CD4-positive, alpha-beta T cell (primary cell): ENCODE data around the gene REEP6. TPM values are rescaled to one million over a fixed set of nuclear protein-coding genes. Genes with fewer than 3 reads are reported as not detected.

Experiments used
- ATAC-seq: fragments of 200-7000 bp; cut with Tn5 transposase; one replicate; pipeline ENCODE4 v1.10.0; 2022; ENCODE audit warnings: mild to moderate bottlenecking; ENCODE audit not compliant: poor library complexity
- CTCF ChIA-PET: fragments of 350-600 bp; sonication (Branson Sonifier 250); formaldehyde crosslinking; loops from one replicate; lab custom pipeline; 2021; ENCODE audit warnings: antibody characterized with exemption, inconsistent platforms; lab: Charles Lee
- POLR2A ChIA-PET: fragments of 350-600 bp; sonication (Branson Sonifier 250); formaldehyde crosslinking; loops from one replicate; lab custom pipeline; 2021; ENCODE audit warnings: antibody characterized with exemption, inconsistent platforms; lab: Charles Lee
- DNase-seq, 14 experiments: peaks; one replicate each; pipeline ENCODE4 v3.0.0-alpha.2; 2013 to 2020; ENCODE audit warnings: mixed read lengths in 2 of 14
- H3K27ac ChIP-seq, 2 donors: one replicate each; pipeline versions ENCODE4 v1.5.1 to v1.7.0; 2013; ENCODE audit warnings: low read length in 2 of 2, low read depth in 1 of 2, mild to moderate bottlenecking in 1 of 2
- H3K27me3 ChIP-seq, 2 experiments: 1 replicate in 1 of 2; 2 replicates in 1 of 2; pipeline versions ENCODE4 v1.6.1 to v1.7.0; 2013; ENCODE audit warnings: low read length in 2 of 2, control low read depth in 1 of 2, mild to moderate bottlenecking in 1 of 2, moderate library complexity in 1 of 2; ENCODE audit not compliant: insufficient read depth in 2 of 2, control insufficient read depth in 1 of 2
- H3K36me3 ChIP-seq: one replicate; pipeline ENCODE4 v1.6.1; 2013; ENCODE audit warnings: low read length, control low read depth; ENCODE audit not compliant: insufficient read depth
- H3K4me1 ChIP-seq: one replicate; pipeline ENCODE4 v1.6.1; 2013; ENCODE audit warnings: low read length, control low read depth; ENCODE audit not compliant: insufficient read depth
- H3K4me3 ChIP-seq: one replicate; pipeline ENCODE4 v1.5.1; 2013; ENCODE audit warnings: mild to moderate bottlenecking, low read length, moderate library complexity
- H3K9me3 ChIP-seq, 2 experiments: 1 replicate in 1 of 2; 2 replicates in 1 of 2; pipeline versions ENCODE4 v1.6.1 to v1.7.0; 2013; ENCODE audit warnings: low read length in 2 of 2, mild to moderate bottlenecking in 2 of 2, control low read depth in 1 of 2, moderate library complexity in 1 of 2; ENCODE audit not compliant: control insufficient read depth in 1 of 2, insufficient read depth in 1 of 2
- H3K27ac Mint-ChIP-seq: one replicate; pipeline ENCODE4 v1.8.0; 2020; ENCODE audit warnings: mixed read lengths
- H3K27me3 Mint-ChIP-seq: one replicate; pipeline ENCODE4 v1.8.0; 2021; ENCODE audit warnings: mixed read lengths
- H3K36me3 Mint-ChIP-seq: one replicate; pipeline ENCODE4 v1.8.0; 2021; ENCODE audit warnings: low read depth, mixed read lengths
- H3K4me1 Mint-ChIP-seq: one replicate; pipeline ENCODE4 v1.8.0; 2021; ENCODE audit warnings: low read depth, mixed read lengths
- H3K4me3 Mint-ChIP-seq: one replicate; pipeline ENCODE4 v1.8.0; 2020; ENCODE audit warnings: mild to moderate bottlenecking, mixed read lengths
- H3K9me3 Mint-ChIP-seq: one replicate; pipeline ENCODE4 v1.8.0; 2020; ENCODE audit warnings: mixed read lengths
- intact Hi-C, 2 experiments: fragments of 100-400 bp; cut with DNase I in 1 of 2; cut with micrococcal nuclease in 1 of 2; formaldehyde crosslinking; loops; one replicate each; pipeline versions ENCODE4 v1.15.1 to v1.9.0; 2023 to 2025; cut with DNase I, micrococcal nuclease
- total RNA-seq, 174 experiments: library from RNA in 2 of 174; stranded (reverse) in 2 of 174; gene quantifications; one replicate each; pipeline ENCODE4 v1.2.3 and lab custom pipeline; 2021 to 2026
- TF ChIP-seq, protein P1 (sequence below): fragments of 200-600 bp; IDR thresholded peaks from one replicate; pipeline ENCODE4 v1.8.0; 2022; ENCODE audit warnings: antibody characterized with exemption, mild to moderate bottlenecking

Gene REEP6
- total RNA-seq, 2 experiments from 2014 or later: 2.2 to 2.8 TPM

DNA sequence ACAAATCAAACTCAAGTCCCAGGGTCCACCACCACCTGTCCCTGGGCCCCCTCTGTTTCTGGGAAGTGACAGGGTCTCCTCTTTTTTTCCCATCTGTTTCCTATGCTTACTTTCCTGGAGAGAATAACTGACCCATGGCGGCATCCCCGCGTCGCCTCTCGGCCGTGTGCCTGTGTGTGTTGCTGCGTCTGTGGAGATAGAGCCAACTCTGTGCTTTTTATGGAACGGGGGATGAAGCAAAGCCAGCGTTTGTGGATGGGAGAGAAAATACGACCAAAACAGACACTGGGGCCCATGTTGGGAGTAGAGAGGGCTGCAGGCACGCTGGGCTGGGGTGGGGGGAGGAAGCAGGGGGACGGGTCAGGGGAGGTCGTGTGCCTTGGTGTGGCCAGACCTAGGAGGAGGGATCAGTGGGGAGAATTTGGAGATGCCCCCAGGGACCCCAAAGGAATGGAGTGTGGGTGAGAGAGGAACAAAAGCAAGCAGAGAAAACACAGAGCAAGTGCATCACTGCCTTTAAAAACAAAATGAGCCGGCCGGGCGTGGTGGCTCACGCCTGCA lies 49.5 kb downstream of the REEP6 start:
- TF ChIP-seq, protein P1, sequence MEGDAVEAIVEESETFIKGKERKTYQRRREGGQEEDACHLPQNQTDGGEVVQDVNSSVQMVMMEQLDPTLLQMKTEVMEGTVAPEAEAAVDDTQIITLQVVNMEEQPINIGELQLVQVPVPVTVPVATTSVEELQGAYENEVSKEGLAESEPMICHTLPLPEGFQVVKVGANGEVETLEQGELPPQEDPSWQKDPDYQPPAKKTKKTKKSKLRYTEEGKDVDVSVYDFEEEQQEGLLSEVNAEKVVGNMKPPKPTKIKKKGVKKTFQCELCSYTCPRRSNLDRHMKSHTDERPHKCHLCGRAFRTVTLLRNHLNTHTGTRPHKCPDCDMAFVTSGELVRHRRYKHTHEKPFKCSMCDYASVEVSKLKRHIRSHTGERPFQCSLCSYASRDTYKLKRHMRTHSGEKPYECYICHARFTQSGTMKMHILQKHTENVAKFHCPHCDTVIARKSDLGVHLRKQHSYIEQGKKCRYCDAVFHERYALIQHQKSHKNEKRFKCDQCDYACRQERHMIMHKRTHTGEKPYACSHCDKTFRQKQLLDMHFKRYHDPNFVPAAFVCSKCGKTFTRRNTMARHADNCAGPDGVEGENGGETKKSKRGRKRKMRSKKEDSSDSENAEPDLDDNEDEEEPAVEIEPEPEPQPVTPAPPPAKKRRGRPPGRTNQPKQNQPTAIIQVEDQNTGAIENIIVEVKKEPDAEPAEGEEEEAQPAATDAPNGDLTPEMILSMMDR: no peak
- H3K36me3 ChIP-seq: no peaks in the 10 kb centered on the region
- Mint-ChIP-seq H3K4me3 (no peak overlapping the region), H3K27ac (no peak overlapping the region), H3K36me3 (no peaks in the 10 kb centered on the region), H3K9me3 (no peaks in the 10 kb centered on the region), H3K27me3 (peaks cover 35% of the 10 kb centered on the region), H3K4me1 (no peaks in the 10 kb centered on the region)
- peaks cover 0 to 6% of the 10 kb centered on the region in 2 experiments for H3K9me3 ChIP-seq
- ATAC-seq (no peak), DNase-seq (no peak)
- POLR2A ChIA-PET: no interaction called here
- peaks cover 5% of the 10 kb centered on the region for H3K4me1 ChIP-seq
- no peak overlapping the region for H3K27ac ChIP-seq
- H3K4me3 ChIP-seq: no peak overlapping the region
- intact Hi-C loops: loop anchor here (10.0 kb wide), 3 partner anchors 134 to 284 kb away; no protein-coding TSS in a partner anchor
- H3K27me3 ChIP-seq: peaks cover 19 to 27% of the 10 kb centered on the region in 2 experiments
- CTCF ChIA-PET: no interaction called here

Other genes with a start within 250 kb of the REEP6 start
- 10 to 100 TPM; 77.6 to 92.6 TPM for gene ATP5F1D, start 249.4 kb upstream of the REEP6 start, total RNA-seq
- 100 to 1,000 TPM; 214 to 228 TPM for gene MIDN, start 242.6 kb upstream of the REEP6 start, total RNA-seq
- 100 to 1,000 TPM; 614 to 628 TPM for gene CIRBP, start 221.8 kb upstream of the REEP6 start, total RNA-seq
- 10 to 100 TPM; 32.0 to 38.3 TPM for gene FAM174C, start 215.7 kb upstream of the REEP6 start, total RNA-seq
- not detected for gene EFNA2, start 205.3 kb upstream of the REEP6 start, total RNA-seq
- 10 to 100 TPM; 40.0 to 42.6 TPM for gene NDUFS7, start 107.3 kb upstream of the REEP6 start, total RNA-seq
- gene GAMT, start 89.6 kb upstream of the REEP6 start, total RNA-seq: 10 to 100 TPM; 11.0 to 13.0 TPM
- 100 to 1,000 TPM; 128 to 133 TPM for gene DAZAP1, start 83.6 kb upstream of the REEP6 start, total RNA-seq
- 1,000 to 10,000 TPM; 2,193 to 2,200 TPM for gene RPS15, start 52.8 kb upstream of the REEP6 start, total RNA-seq
- under 1 TPM; 0.20 to 0.30 TPM for gene APC2, start 41.1 kb upstream of the REEP6 start, total RNA-seq
- 10 to 100 TPM; 14.9 to 15.8 TPM for gene C19orf25, start 12.0 kb upstream of the REEP6 start, total RNA-seq
- 1 to 10 TPM; 4.2 to 5.2 TPM for gene PCSK4, start 831 bp upstream of the REEP6 start, total RNA-seq
- 1 to 10 TPM; 4.3 to 5.7 TPM for gene ADAMTSL5, start 21.8 kb downstream of the REEP6 start, total RNA-seq
- gene PLK5, start 32.9 kb downstream of the REEP6 start, total RNA-seq: under 1 TPM in 1 of 2 experiments, not detected in 1; 0.14 TPM
- gene MEX3D, start 77.1 kb downstream of the REEP6 start, total RNA-seq: 1 to 10 TPM; 1.6 to 2.3 TPM
- 10 to 100 TPM; 34.3 to 35.2 TPM for gene MBD3, start 101.7 kb downstream of the REEP6 start, total RNA-seq
- gene UQCR11, start 114.3 kb downstream of the REEP6 start, total RNA-seq: 10 to 100 TPM; 88.9 to 93.8 TPM
- 10 to 100 TPM; 51.2 to 52.2 TPM for gene TCF3, start 161.4 kb downstream of the REEP6 start, total RNA-seq